GM12801 (cell line): Measurements from ENCODE around the gene CD47.

Experiments
- CTCF ChIP-seq: IDR thresholded peaks from one replicate; pipeline ENCODE4 v1.5.1; 2011; ENCODE audit warnings: control low read depth; ENCODE audit not compliant: insufficient read length; ENCODE audit errors: extremely low read depth

The CD47 gene

GRCh38 chr3:107997671-107998070 is 93.2 kb downstream of the CD47 start:
- TF ChIP-seq CTCF, result no peak

- no peak for TF ChIP-seq CTCF
Observed at GRCh38 chr3:107995823-107996222, 95.0 kb downstream of the CD47 start.

GRCh38 chr3:107994956-107995715 is 95.7 kb downstream of the CD47 start:
- TF ChIP-seq CTCF, result no peak

GRCh38 chr3:107994181-107994580 is 96.7 kb downstream of the CD47 start:
- no peak for TF ChIP-seq CTCF

- TF ChIP-seq CTCF, result no peak
Observed at GRCh38 chr3:107993771-107994170, 97.1 kb downstream of the CD47 start.
